Bronchial epithelial cell (primary cell): Measurements from ENCODE around the gene ROBO4. TPM values are rescaled to one million over a fixed set of nuclear protein-coding genes. Genes with fewer than 3 reads are reported as not detected.

Experiments
- DNase-seq: peaks from one replicate; pipeline ENCODE4 v3.0.0-alpha.2; 2010; ENCODE audit warnings: low read depth
- FAIRE-seq: peaks from 2 replicates; lab custom pipeline; 2011; peaks lifted over from hg19 to GRCh38; lab: Jason Lieb, UNC
- H3K27me3 ChIP-seq: 2 replicates; pipeline ENCODE4 v1.5.1; 2011; ENCODE audit warnings: low read length; ENCODE audit not compliant: control insufficient read depth, insufficient read depth
- H3K36me3 ChIP-seq: 2 replicates; pipeline ENCODE4 v1.5.1; 2011; ENCODE audit warnings: low read length; ENCODE audit not compliant: control insufficient read depth, insufficient read depth
- H3K4me3 ChIP-seq: 2 replicates; pipeline ENCODE4 v1.5.1; 2011; ENCODE audit warnings: mild to moderate bottlenecking, low read depth, low read length, control low read depth
- CTCF ChIP-seq: IDR thresholded peaks from 2 replicates; pipeline ENCODE4 v1.5.1; 2011; ENCODE audit warnings: mild to moderate bottlenecking, moderate library complexity, low read length, control low read depth, inconsistent platforms; ENCODE audit not compliant: insufficient read depth, severe bottlenecking
- total RNA-seq: library from RNA; depleted of rRNA; stranded (reverse); fragments of >200 nt; gene quantifications from 2 replicates; pipeline ENCODE4 v1.2.1, GENCODE V29; 2014

ROBO4 gene
- total RNA-seq, 1 donor from 2014 or later = not detected

GRCh38 chr11:124922831-124923230 lies 25.2 kb upstream of the ROBO4 start:
- DNase-seq (no peak), FAIRE-seq (peak; percentile 75)
- H3K27me3 ChIP-seq = no peaks in the 10 kb centered on the region
- H3K36me3 ChIP-seq = no peaks in the 10 kb centered on the region
- TF ChIP-seq CTCF = no peak
- H3K4me3 ChIP-seq = no peak overlapping the region

GRCh38 chr11:124920870-124921609 lies 23.4 kb upstream of the ROBO4 start:
- DNase-seq (peak; percentile 29), FAIRE-seq (no peak)
- Histone ChIP-seq H3K27me3 (no peaks in the 10 kb centered on the region), H3K36me3 (no peaks in the 10 kb centered on the region), H3K4me3 (peak overlapping the region; percentile 22)
- TF ChIP-seq CTCF = no peak

- H3K4me3 ChIP-seq = no peak overlapping the region
- H3K27me3 ChIP-seq = no peaks in the 10 kb centered on the region
- H3K36me3 ChIP-seq = no peaks in the 10 kb centered on the region
- DNase-seq (no peak), FAIRE-seq (no peak)
- TF ChIP-seq CTCF = no peak
These were observed 22.7 kb upstream of the ROBO4 start for GRCh38 chr11:124920356-124920755.

- TF ChIP-seq CTCF = no peak
- Histone ChIP-seq H3K36me3 (no peaks in the 10 kb centered on the region), H3K4me3 (no peak overlapping the region), H3K27me3 (no peaks in the 10 kb centered on the region)
- no peak for DNase-seq
- no peak for FAIRE-seq
These were observed 22.2 kb upstream of the ROBO4 start for GRCh38 chr11:124919898-124920297.

GRCh38 chr11:124918950-124919349 lies 21.3 kb upstream of the ROBO4 start, which contains the start of gene HEPN1:
Gene HEPN1 (plus strand): TSS chr11:124919250.
- no peak within 1 kb of the TSS for H3K4me3 ChIP-seq
- FAIRE-seq (no peak), DNase-seq (no peak)
- TF ChIP-seq CTCF = no peak
- no peaks in the 10 kb centered on the region for H3K27me3 ChIP-seq
- no peaks in the 10 kb centered on the region for H3K36me3 ChIP-seq
